ENCODE measurements around the gene CASP14. TPM values are rescaled to one million over a fixed set of nuclear protein-coding genes. Genes with fewer than 3 reads are reported as not detected.
A peak's percentile ranks its signal among the peaks of the same experiment; 100 is the strongest.
"Not testable (repeated sequence)": the region's sequence is repeated elsewhere in the genome, so short reads cannot be mapped to it uniquely, and the experiment has no call there.

Gene CASP14
- total RNA-seq (2014; rRNA removed; shearing (Covaris generic)) = 0.11 TPM in 1 of 2 replicates, not detected in the other
- not detected in 2 replicates for polyA plus RNA-seq (2015; cell fraction: cytosol; rRNA removed)
- not detected in 2 replicates for polyA plus RNA-seq (2015; cell fraction: nucleus; rRNA removed)

- DNase-seq (ENCODE audit: low read depth) = no peak
These were observed at the start of gene CASP14 for GRCh38 chr19:15048885-15049541. TSS of gene CASP14 (plus strand) at chr19:15049480. CDS start at chr19:15052252, 2,772 bp downstream.

GRCh38 chr19:15008308-15008707 is 41.0 kb upstream of the CASP14 start:
- DNase-seq (ENCODE audit: low read depth) = no peak

GRCh38 chr19:15010501-15011300 is 38.6 kb upstream of the CASP14 start:
- DNase-seq (ENCODE audit: low read depth) = no peak

- no peak for DNase-seq (ENCODE audit: low read depth)
These were observed 34.7 kb upstream of the CASP14 start for GRCh38 chr19:15014579-15014978.

- DNase-seq (ENCODE audit: low read depth) = no peak
These were observed 33.2 kb upstream of the CASP14 start for GRCh38 chr19:15015946-15016542.

GRCh38 chr19:15018836-15019235 is 30.4 kb upstream of the CASP14 start:
- not testable (repeated sequence) for DNase-seq (ENCODE audit: low read depth)

GRCh38 chr19:15021286-15022007 is 27.8 kb upstream of the CASP14 start:
- no peak for DNase-seq (ENCODE audit: low read depth)

GRCh38 chr19:15022752-15023151 is 26.5 kb upstream of the CASP14 start:
- no peak for DNase-seq (ENCODE audit: low read depth)

- no peak for DNase-seq (ENCODE audit: low read depth)
These were observed 24.1 kb upstream of the CASP14 start for GRCh38 chr19:15025217-15025616.

GRCh38 chr19:15028490-15028889 is 20.8 kb upstream of the CASP14 start:
- no peak for DNase-seq (ENCODE audit: low read depth)

GRCh38 chr19:15031675-15032074 is 17.6 kb upstream of the CASP14 start:
- DNase-seq (ENCODE audit: low read depth) = no peak

- no peak for DNase-seq (ENCODE audit: low read depth)
These were observed 13.4 kb upstream of the CASP14 start for GRCh38 chr19:15035795-15036311.

GRCh38 chr19:15037586-15037985 is 11.7 kb upstream of the CASP14 start:
- DNase-seq (ENCODE audit: low read depth) = no peak

GRCh38 chr19:15038294-15038693 is 11.0 kb upstream of the CASP14 start:
- no peak for DNase-seq (ENCODE audit: low read depth)

- no peak for DNase-seq (ENCODE audit: low read depth)
These were observed 7.3 kb upstream of the CASP14 start for GRCh38 chr19:15042003-15042402.

- no peak for DNase-seq (ENCODE audit: low read depth)
These were observed 6.5 kb upstream of the CASP14 start for GRCh38 chr19:15042826-15043225.

GRCh38 chr19:15045506-15045905 is 3.8 kb upstream of the CASP14 start:
- DNase-seq (ENCODE audit: low read depth) = no peak

- no peak for DNase-seq (ENCODE audit: low read depth)
These were observed 1.6 kb upstream of the CASP14 start for GRCh38 chr19:15047680-15048079.

- DNase-seq (ENCODE audit: low read depth) = no peak
These were observed 1.2 kb upstream of the CASP14 start for GRCh38 chr19:15048128-15048527.

GRCh38 chr19:15050639-15051038 is 1.4 kb downstream of the CASP14 start:
- no peak for DNase-seq (ENCODE audit: low read depth)

- peak; percentile 26 for DNase-seq (ENCODE audit: low read depth)
These were observed 12.8 kb downstream of the CASP14 start for GRCh38 chr19:15062036-15062435.

All from HT1080 (cell line).